K562 (cell line): ENCODE data around the gene RPL27. TPM values are rescaled to one million over a fixed set of nuclear protein-coding genes. Genes with fewer than 3 reads are reported as not detected.

ENCODE experiments used
- BDP1 ChIP-seq: IDR thresholded peaks from 3 replicates; pipeline ENCODE4 v1.6.1; 2011; ENCODE audit not compliant: insufficient read length, insufficient read depth
- CHD2 ChIP-seq: IDR thresholded peaks from 2 replicates; pipeline ENCODE4 v1.6.1; 2011; ENCODE audit warnings: low read depth, low read length
- GATAD2A ChIP-seq: fragments of 450-650 bp; IDR thresholded peaks from 2 replicates; pipeline ENCODE4 v1.6.1; 2017
- HDAC3 ChIP-seq: fragments of 450-650 bp; IDR thresholded peaks from 2 replicates; pipeline ENCODE4 v1.6.1; 2018; ENCODE audit warnings: borderline replicate concordance, mild to moderate bottlenecking, moderate library complexity; ENCODE audit not compliant: partially characterized antibody
- HOXB6 ChIP-seq: fragments of 250-450 bp; sonication (Bioruptor Pico); IDR thresholded peaks from 2 replicates; pipeline ENCODE4 v1.5.1; 2022; ENCODE audit warnings: mild to moderate bottlenecking, borderline replicate concordance
- KLF10 ChIP-seq: fragments of 250-450 bp; sonication (Bioruptor Pico); IDR thresholded peaks from 2 replicates; pipeline ENCODE4 v1.6.1; 2021; ENCODE audit warnings: matching md5 sums
- LCOR ChIP-seq: sonication (generic); formaldehyde crosslinking; IDR thresholded peaks from 2 replicates; pipeline ENCODE4 v1.8.0; 2022; ENCODE audit warnings: mild to moderate bottlenecking, missing genetic modification reagents
- MTA2 ChIP-seq: fragments of 450-650 bp; IDR thresholded peaks from 2 replicates; pipeline ENCODE4 v1.6.1; 2016; ENCODE audit warnings: low read depth
- NFRKB ChIP-seq: fragments of 450-650 bp; IDR thresholded peaks from 2 replicates; pipeline ENCODE4 v1.6.1; 2016; ENCODE audit warnings: low read depth
- PML ChIP-seq: IDR thresholded peaks from 2 replicates; pipeline ENCODE4 v1.6.1; 2012; ENCODE audit warnings: low read length, inconsistent platforms
- RBM14 ChIP-seq: fragments of 200-400 bp; formaldehyde crosslinking; IDR thresholded peaks from 2 replicates; pipeline ENCODE4 v1.6.1; 2018; ENCODE audit warnings: low read depth, mild to moderate bottlenecking, low read length, moderate library complexity, borderline replicate concordance; ENCODE audit not compliant: insufficient read depth
- RBM39 ChIP-seq: fragments of 200-400 bp; formaldehyde crosslinking; optimal IDR thresholded peaks from 2 replicates; pipeline ENCODE3; 2018; ENCODE audit warnings: low read depth, low read length
- SMARCA5 ChIP-seq: fragments of 450-650 bp; IDR thresholded peaks from 2 replicates; pipeline ENCODE4 v1.6.1; 2016
- SMARCE1 ChIP-seq: fragments of 450-650 bp; IDR thresholded peaks from 2 replicates; pipeline ENCODE4 v1.7.1; 2016; ENCODE audit warnings: mild to moderate bottlenecking
- SRF ChIP-seq, 2 experiments: fragments of 250-450, 450-650 bp in 1 of 2; sonication (Bioruptor Pico) in 1 of 2; sonication (generic) in 1 of 2; formaldehyde crosslinking; IDR thresholded peaks; 2 replicates each; pipeline versions ENCODE4 v1.5.0 to v1.5.1; 2020 to 2022; ENCODE audit warnings: mild to moderate bottlenecking in 1 of 2, missing genetic modification reagents in 1 of 2
- SUPT5H ChIP-seq: fragments of 450-650 bp; IDR thresholded peaks from 2 replicates; pipeline ENCODE4 v1.6.1; 2016
- XRCC3 ChIP-seq: fragments of 450-650 bp; IDR thresholded peaks from 2 replicates; pipeline ENCODE4 v1.6.1; 2017; ENCODE audit warnings: mild to moderate bottlenecking, moderate library complexity
- ZBTB7A ChIP-seq: IDR thresholded peaks from 2 replicates; pipeline ENCODE4 v1.6.1; 2011; ENCODE audit warnings: low read depth, mild to moderate bottlenecking, low read length, moderate library complexity, borderline replicate concordance; ENCODE audit not compliant: control insufficient read depth
- ZFP1 ChIP-seq: fragments of 450-650 bp; formaldehyde crosslinking; IDR thresholded peaks from 2 replicates; pipeline ENCODE4 v1.4.0; 2020; ENCODE audit warnings: mild to moderate bottlenecking, mixed read lengths
- ZFP36 ChIP-seq: fragments of 150-350 bp; IDR thresholded peaks from 2 replicates; pipeline ENCODE4 v1.6.1; 2018; ENCODE audit warnings: low read length, low read depth; ENCODE audit not compliant: partially characterized antibody
- ZKSCAN3 ChIP-seq: fragments of 250-450 bp; sonication (Bioruptor Pico); IDR thresholded peaks from 2 replicates; pipeline ENCODE4 v1.4.0; 2020
- ZNF431 ChIP-seq: sonication (generic); formaldehyde crosslinking; IDR thresholded peaks from 2 replicates; pipeline ENCODE4 v1.8.0; 2022; ENCODE audit warnings: mild to moderate bottlenecking, missing genetic modification reagents
- ZNF436 ChIP-seq: fragments of 250-450, 450-650 bp; sonication (Bioruptor Pico); formaldehyde crosslinking; IDR thresholded peaks from 2 replicates; pipeline ENCODE4 v1.7.0; 2020; ENCODE audit warnings: mild to moderate bottlenecking
- ZNF444 ChIP-seq: fragments of 250-450 bp; sonication (Bioruptor Pico); IDR thresholded peaks from 2 replicates; pipeline ENCODE4 v1.4.0; 2020; ENCODE audit warnings: mild to moderate bottlenecking, moderate library complexity
- ZNF507 ChIP-seq: conservative IDR thresholded peaks from 2 replicates; pipeline ENCODE4 v1.6.1; 2017; ENCODE audit warnings: missing genetic modification characterization, missing compliant biosample characterization
- ZNF584 ChIP-seq: fragments of 200-800 bp; sonication (Bioruptor generic); IDR thresholded peaks from 2 replicates; pipeline ENCODE4 v1.6.1; 2016; ENCODE audit warnings: low read depth, mild to moderate bottlenecking, missing genetic modification characterization, missing compliant biosample characterization
- ZNF609 ChIP-seq: sonication (generic); formaldehyde crosslinking; IDR thresholded peaks from 2 replicates; pipeline ENCODE4 v1.8.1; 2023; ENCODE audit warnings: missing genetic modification reagents, mild to moderate bottlenecking, borderline replicate concordance
- polyA plus RNA-seq, 8 experiments: library from polyadenylated mRNA; depleted of rRNA in 4 of 8; stranded (reverse) in 5 of 8; unstranded in 3 of 8; fragments of >200 nt; fragmentation: Nextera tagmentation in 2 of 8; fragmentation: Illumina TruSeq in 1 of 8; extraction: Ambion mirVana in 2 of 8; extraction: Trizol in 1 of 8; gene quantifications; 2 replicates each; pipeline versions ENCODE4 v1.2.1 to v1.2.3, GENCODE V29; 2011 to 2014; ENCODE audit warnings: inconsistent platforms in 1 of 8, missing spikeins in 1 of 8
- total RNA-seq, 7 experiments: library from RNA; depleted of rRNA in 6 of 7; stranded (reverse); fragments of >200 nt in 6 of 7; fragmentation: Illumina TruSeq in 2 of 7; extraction: Trizol in 2 of 7; gene quantifications; 2 replicates each; pipeline versions ENCODE4 v1.2.1 to v1.2.3, GENCODE V29; 2011 to 2021; ENCODE audit warnings: low replicate concordance in 1 of 7
- TF ChIP-seq, protein P1 (sequence below): fragments of 450-650 bp; IDR thresholded peaks from 2 replicates; pipeline ENCODE4 v1.6.1; 2016

The RPL27 gene
- total and polyA plus RNA-seq, 9 of the 15 experiments (the other 6 are each of a cell fraction or from before 2014, with no cell fraction given) = 1,539 to 6,155 (median 3,710) TPM

- TF ChIP-seq ZNF436 = no peak
- TF ChIP-seq ZNF431 = no peak
- TF ChIP-seq ZNF609 (CRISPR knock-in tag) = no peak
- no peak for TF ChIP-seq ZFP36
- no peak for TF ChIP-seq RBM14
- TF ChIP-seq, protein P1, sequence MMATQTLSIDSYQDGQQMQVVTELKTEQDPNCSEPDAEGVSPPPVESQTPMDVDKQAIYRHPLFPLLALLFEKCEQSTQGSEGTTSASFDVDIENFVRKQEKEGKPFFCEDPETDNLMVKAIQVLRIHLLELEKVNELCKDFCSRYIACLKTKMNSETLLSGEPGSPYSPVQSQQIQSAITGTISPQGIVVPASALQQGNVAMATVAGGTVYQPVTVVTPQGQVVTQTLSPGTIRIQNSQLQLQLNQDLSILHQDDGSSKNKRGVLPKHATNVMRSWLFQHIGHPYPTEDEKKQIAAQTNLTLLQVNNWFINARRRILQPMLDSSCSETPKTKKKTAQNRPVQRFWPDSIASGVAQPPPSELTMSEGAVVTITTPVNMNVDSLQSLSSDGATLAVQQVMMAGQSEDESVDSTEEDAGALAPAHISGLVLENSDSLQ = no peak
- TF ChIP-seq ZNF507 = no peak
- no peak for TF ChIP-seq ZKSCAN3 (CRISPR knock-in tag)
- no peak for TF ChIP-seq ZFP1
- no peak for TF ChIP-seq KLF10 (CRISPR knock-in tag)
- TF ChIP-seq CHD2 = 0 out of 2 replicates have a peak, but pooled peaks have one; percentile 14
- no peak for TF ChIP-seq ZNF584 (CRISPR knock-in tag)
- TF ChIP-seq SMARCA5 = no peak
- no peak for TF ChIP-seq MTA2
- no peak for TF ChIP-seq BDP1
- no peak for TF ChIP-seq ZBTB7A
- no peak for TF ChIP-seq XRCC3
- no peak for TF ChIP-seq NFRKB
- no peak for TF ChIP-seq PML
- TF ChIP-seq HOXB6 (CRISPR knock-in tag) = no peak
- TF ChIP-seq SRF (CRISPR knock-in tag; IDR thresholded peaks at IDR 0.05) = no peak
- no peak for TF ChIP-seq LCOR
- TF ChIP-seq SUPT5H = peak; percentile 63; the same call in 1 of the 2 replicates
- no peak for TF ChIP-seq SMARCE1
- no peak for TF ChIP-seq HDAC3
- TF ChIP-seq ZNF444 (CRISPR knock-in tag) = no peak
- no peak for TF ChIP-seq GATAD2A
- TF ChIP-seq RBM39 = no peak
Observed at GRCh38 chr17:43003542-43004172, 5.4 kb downstream of the RPL27 start (continued).
